ENCODE measurements around the gene PGAM5.
"Not testable (repeated sequence)": the region's sequence is repeated elsewhere in the genome, so short reads cannot be mapped to it uniquely, and the experiment has no call there.

Gene PGAM5

GRCh38 chr12:132689227-132689626, 21.4 kb upstream of the PGAM5 start:
- no peak for DNase-seq

- no peak for DNase-seq
These were observed 20.5 kb upstream of the PGAM5 start for GRCh38 chr12:132690112-132690511.

DNA sequence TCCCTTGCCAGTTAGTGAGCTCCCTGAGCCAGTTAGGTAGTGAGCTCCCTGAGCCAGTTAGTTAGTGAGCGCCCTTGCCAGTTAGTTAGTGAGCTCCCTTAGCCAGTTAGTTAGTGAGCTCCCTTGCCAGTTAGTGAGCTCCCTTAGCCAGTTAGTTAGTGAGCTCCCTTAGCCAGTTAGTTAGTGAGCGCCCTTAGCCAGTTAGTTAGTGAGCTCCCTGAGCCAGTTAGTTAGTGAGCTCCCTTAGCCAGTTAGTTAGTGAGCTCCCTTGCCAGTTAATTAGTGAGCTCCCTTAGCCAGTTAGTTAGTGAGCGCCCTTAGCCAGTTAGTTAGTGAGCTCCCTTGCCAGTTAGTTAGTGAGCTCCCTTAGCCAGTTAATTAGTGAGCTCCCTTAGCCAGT, 18.6 kb upstream of the PGAM5 start:
- DNase-seq, result not testable (repeated sequence)

DNA sequence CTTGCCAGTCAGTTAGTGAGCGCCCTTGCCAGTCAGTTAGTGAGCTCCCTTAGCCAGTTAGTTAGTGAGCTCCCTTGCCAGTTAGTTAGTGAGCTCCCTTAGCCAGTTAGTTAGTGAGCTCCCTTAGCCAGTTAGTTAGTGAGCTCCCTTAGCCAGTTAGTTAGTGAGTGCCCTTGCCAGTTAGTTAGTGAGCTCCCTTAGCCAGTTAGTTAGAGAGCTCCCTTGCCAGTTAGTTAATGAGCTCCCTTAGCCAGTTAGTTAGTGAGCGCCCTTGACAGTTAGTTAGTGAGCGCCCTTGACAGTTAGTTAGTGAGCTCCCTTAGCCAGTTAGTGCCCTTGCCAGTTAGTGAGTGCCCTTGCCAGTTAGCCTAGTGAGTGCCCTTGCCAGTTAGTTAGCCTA, 15.8 kb upstream of the PGAM5 start:
- DNase-seq, result not testable (repeated sequence)

DNA sequence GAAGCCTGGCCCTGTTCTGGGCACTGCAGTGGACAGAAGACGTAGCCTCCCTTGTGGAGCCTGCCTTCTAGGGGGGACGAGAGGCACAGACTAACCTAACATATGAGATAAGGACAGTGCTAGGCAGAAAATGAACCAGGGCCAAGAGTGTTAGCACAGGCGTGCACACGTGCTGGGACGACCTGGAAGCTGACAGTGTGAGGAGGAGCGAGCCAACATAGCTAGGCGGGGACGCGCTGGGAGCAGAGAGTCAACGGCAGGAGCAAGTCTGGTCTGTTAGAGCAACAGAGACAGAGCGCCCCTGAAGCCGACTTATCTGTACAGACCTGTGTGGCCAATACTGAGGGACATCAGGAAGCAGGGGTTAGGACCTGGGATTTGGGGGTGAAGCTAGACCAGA, 15.2 kb upstream of the PGAM5 start:
- DNase-seq, result no peak

DNA sequence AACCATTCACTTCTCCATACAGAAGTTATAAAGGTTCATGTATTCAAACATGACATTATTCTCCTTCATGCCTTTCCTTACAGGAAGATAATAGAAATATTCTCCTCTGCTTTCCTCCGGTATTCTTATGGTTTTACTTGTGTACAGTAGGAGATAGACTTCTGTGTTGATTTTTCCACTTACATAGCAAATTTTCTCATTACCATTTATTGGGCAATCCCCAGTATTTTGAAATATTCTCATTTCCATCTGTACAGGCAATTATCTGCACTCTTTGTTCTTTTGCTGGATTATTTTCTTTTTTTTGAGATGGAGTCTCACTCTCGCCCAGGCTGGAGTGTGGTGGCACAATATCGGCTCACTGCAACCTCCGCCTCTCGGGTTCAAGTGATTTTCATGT, 12.3 kb upstream of the PGAM5 start:
- DNase-seq, result no peak

GRCh38 chr12:132700212-132700822, 10.3 kb upstream of the PGAM5 start:
- no peak for DNase-seq

- no peak for DNase-seq
These were observed 8.0 kb upstream of the PGAM5 start for GRCh38 chr12:132702640-132703039.

- DNase-seq, result no peak
These were observed 7.0 kb upstream of the PGAM5 start for GRCh38 chr12:132703641-132704040.

DNA sequence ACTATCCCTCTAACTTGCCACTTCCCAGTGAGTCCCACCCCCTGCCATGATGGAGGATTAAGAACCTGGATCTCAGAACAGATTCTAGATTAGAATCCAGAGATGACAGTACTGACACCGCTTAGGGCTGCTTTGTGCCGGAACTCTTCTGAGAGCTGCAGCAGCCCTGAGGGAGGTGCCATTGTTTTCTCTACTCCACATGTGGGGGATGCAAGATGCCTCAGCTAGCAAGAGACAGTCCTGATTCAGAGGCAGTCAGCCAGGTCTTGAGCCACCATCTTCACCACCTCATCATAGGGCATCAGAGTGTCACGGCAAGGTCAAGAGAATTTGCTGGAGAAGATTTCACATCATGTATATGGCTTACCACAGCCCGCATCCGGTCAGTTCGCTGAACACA, 3.4 kb upstream of the PGAM5 start:
- DNase-seq, result no peak

DNA sequence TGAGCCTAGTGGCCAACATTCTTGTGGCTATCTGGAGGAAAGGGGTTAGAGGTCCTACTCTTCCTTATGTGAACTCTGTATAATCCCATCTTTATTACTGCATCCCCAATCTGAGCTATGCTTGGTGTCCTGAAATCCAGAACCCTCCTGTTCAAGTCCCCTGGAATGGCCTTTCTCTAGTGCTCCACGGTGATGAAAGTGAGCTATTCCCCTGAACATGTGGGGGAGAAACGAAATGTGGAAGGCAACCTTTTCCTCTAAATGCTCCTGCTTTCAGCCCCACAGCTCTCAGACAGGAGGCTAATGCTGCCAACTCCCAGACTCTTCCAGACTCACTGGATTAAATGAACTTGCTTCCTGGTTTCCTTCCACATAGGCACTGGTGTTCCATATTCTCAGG, 2.5 kb upstream of the PGAM5 start:
- no peak for DNase-seq

DNA sequence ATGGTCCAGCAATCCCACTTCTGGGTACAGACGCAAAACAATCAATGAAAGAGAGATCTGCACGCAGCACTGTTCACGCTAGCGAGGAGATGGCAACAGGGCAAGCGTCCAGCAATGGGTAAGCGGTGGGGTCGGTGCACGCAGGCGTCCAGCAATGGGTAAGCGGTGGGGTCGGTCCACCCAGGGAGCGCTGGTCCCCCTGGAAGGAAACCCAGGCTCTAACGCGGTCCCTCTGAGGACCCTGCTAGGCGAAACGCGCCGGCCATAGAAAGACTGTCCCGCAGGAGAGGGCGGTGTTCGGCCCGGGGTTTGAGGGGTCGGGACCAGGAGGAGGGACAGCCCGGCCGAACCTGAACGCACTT, 618 bp upstream of the PGAM5 start:
- no peak for DNase-seq

GRCh38 chr12:132711080-132711843, 620 bp downstream of the PGAM5 start:
- DNase-seq, result no peak

- DNase-seq, result no peak
These were observed 2.5 kb downstream of the PGAM5 start for GRCh38 chr12:132713123-132713522.

DNA sequence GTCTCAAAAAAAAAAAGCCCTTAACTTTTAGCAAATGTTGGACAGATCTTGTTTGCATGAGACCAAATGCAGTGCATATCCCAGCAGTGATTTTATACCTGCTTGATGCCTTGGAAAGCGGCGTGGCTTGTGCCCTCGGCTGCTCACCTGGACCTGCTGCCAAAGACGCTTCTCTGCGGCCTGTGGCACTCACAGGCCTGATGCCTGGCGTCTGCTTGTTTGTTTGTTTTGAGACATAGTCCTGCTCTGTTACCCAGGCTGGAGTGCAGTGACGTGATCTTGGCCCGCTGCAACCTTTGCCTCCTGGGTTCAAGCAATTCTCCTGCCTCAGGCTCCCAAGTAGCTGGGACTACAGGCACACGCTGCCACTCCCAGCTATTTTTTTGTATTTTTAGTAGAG, 5.2 kb downstream of the PGAM5 start:
- no peak for DNase-seq

DNA sequence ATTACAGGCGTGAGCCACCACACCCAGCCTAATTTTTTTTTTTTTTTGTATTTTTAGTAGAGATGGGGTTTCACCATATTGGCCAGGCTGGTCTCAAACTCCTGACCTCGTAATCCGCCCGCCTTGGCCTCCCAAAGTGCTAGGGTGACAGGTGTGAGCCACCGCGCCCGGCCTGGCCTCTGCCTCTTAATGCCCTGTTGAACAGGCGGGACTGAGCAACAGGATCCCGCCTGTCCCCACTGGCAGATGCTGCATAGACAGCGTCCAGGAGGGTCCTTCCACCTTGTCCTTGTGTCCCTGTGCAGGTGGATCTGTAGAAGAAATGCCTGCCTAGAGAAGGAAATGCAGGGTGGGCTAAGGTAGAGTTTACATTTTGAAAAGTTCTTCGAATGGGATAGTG, 5.7 kb downstream of the PGAM5 start:
- DNase-seq, result no peak

DNA sequence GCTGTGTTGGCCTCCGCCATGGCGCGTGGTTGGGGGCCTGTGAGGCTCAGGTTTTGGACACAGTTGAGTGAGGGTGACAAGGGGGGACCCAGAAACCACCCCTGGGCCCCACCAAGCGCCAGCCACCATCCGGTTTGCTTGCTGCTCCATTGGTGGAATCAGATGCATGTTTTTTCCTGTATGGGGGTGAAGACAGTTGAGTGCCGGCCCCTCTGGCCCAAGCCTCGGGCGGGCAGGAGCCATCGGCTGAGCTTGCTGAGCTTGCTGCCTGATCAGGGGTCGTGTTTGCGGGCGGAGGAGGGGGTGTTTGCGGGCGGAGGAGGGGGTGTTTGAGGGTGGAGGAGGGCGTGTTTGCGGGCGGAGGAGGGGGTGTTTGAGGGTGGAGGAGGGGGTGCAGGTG, 6.4 kb downstream of the PGAM5 start:
- no peak for DNase-seq

DNA sequence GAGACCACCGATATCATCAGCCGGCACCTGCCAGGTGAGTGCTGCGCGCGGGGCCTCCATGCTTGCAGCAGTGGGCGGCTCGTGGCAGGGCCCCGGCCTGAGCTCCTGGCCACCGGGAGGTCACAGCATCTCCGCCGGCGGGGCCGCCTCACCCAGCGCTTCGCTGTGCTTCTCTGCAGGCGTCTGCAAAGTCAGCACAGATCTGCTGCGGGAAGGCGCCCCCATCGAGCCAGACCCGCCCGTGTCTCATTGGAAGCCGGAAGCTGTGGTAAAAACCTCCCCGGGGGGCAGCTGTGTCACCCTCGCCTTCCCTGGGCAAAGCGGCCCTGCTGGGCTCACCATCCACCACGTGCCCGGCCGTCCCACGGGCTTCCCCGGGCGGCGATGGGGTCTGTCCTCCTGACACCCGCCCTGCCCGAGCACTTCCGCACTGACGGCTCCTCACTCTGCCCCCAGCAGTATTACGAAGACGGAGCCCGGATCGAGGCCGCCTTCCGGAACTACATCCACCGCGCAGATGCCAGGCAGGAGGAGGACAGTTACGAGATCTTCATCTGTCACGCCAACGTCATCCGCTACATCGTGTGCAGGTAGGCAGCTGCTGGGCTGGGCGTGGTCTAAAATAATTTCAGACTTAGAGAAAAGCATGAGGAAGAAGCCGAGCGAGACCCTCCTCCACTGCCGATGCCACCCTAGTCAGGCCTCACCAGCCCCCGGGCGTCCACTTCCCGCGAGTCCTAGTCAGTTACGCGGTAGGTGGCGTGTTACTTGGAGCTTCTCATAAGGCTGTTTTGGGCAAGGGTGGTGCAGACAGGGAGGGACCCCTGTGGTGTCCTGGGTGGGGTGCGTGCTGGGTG, 7.1 kb downstream of the PGAM5 start:
- no peak for DNase-seq

DNA sequence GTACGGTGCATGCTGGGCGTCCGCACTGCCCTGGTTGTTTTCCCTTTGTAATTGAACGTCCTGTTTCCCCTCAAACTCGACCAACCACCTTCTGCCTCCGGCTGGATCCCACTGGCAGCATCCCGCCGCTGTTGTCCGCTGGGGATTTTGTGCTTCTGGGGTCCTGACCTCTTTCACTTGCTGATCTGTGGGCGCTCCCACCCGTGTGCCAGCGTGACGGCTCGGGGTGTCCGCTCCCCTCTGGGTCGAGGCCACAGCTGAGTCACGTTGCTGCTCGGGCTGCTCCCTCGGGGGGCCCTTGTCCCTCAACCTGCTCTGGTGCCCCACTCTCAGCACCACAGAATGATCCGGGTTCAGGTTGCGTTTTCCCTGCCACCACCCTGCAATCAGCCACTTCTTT, 8.0 kb downstream of the PGAM5 start:
- no peak for DNase-seq

- DNase-seq, result no peak
These were observed 8.7 kb downstream of the PGAM5 start for GRCh38 chr12:132719141-132719953.

DNA sequence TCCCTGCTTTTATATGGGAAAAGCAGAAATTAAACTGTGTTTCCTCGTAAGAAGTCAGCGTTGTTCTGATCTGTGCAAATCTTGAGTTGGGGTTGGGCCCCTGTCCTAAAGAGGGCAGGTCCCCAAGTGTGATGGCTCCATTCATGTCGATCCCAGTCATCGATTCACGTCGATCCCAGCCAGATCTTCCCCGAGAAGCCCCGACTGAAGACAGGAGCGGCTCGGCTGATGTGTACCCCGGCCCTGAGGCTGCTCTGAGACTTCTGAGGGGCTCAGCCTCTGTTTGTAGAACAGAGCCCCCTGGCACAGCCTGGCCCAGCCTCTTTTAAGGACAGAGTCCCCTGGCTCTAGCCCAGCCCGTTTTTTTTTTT, 9.3 kb downstream of the PGAM5 start:
- DNase-seq, result no peak

DNA sequence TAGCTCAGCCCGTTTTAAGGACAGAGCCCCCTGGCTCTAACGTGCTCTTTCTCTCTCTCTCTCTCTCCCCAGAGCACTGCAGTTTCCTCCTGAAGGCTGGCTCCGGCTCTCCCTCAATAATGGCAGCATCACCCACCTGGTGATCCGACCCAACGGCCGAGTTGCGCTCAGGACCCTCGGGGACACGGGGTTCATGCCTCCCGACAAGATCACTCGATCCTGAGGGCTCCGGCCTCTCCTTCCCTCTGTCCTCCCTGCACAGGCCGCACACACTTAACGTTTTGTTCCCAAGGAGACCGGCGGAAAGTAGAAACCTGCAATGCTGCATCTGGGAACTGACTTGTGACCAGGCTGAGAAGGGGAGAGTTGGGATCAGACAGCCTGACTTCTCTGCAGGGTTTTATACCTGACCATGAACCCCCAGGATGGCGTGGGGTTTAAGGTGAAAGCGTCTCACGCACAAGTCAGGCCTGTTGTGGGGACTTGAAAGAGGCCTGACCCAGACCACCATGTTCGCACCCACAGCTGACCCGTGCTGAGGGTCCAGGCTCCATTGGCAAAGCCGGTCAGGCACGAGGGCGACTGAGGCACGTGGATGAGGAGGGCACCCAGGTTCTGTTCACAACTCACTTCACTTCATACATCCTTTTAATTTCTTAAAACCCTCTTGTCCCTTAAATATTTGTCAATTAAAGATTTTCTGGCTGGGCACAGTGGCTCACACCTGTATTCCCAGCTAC, 10.1 kb downstream of the PGAM5 start:
- no peak for DNase-seq

Measured in NCI-H1048 (cell line).